ENCODE data around the gene TIMP3.
"Not testable (repeated sequence)": the region's sequence is repeated elsewhere in the genome, so short reads cannot be mapped to it uniquely, and the experiment has no call there.

TIMP3 gene

DNA sequence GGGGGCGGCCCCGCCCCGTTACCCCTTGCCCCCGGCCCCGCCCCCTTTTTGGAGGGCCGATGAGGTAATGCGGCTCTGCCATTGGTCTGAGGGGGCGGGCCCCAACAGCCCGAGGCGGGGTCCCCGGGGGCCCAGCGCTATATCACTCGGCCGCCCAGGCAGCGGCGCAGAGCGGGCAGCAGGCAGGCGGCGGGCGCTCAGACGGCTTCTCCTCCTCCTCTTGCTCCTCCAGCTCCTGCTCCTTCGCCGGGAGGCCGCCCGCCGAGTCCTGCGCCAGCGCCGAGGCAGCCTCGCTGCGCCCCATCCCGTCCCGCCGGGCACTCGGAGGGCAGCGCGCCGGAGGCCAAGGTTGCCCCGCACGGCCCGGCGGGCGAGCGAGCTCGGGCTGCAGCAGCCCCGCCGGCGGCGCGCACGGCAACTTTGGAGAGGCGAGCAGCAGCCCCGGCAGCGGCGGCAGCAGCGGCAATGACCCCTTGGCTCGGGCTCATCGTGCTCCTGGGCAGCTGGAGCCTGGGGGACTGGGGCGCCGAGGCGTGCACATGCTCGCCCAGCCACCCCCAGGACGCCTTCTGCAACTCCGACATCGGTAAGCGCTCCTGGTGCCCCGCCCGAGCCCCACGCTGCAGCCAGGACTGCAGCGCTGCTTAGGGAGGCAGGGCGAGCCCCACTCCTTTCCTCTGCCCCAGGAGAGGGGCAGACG, at the start of gene TIMP3:
TIMP3 (plus strand) TSS at position 169 of the 700 bp plus-strand sequence; CDS start at position 466, 297 bp downstream.
- peak; percentile 94 for DNase-seq

DNA sequence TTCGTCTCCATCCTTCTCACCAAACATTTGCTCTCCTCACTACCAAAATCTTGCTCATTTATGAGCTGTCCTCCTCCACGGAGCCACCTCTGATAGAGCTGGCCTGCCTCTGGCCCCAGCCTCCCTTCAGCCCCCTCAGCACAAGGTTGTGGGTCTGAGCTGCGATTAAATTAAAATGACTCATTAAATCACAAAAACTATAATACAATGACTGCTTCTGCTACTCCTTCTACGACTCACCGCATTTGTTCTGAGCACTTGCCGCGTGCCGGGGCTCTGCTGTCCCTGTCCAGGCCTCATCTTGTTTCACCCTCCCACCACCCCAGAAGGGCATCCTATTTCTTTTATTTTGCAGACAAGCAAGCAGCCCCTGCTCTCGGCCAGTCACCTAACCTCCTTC, 49.2 kb upstream of the TIMP3 start:
- no peak for DNase-seq

DNA sequence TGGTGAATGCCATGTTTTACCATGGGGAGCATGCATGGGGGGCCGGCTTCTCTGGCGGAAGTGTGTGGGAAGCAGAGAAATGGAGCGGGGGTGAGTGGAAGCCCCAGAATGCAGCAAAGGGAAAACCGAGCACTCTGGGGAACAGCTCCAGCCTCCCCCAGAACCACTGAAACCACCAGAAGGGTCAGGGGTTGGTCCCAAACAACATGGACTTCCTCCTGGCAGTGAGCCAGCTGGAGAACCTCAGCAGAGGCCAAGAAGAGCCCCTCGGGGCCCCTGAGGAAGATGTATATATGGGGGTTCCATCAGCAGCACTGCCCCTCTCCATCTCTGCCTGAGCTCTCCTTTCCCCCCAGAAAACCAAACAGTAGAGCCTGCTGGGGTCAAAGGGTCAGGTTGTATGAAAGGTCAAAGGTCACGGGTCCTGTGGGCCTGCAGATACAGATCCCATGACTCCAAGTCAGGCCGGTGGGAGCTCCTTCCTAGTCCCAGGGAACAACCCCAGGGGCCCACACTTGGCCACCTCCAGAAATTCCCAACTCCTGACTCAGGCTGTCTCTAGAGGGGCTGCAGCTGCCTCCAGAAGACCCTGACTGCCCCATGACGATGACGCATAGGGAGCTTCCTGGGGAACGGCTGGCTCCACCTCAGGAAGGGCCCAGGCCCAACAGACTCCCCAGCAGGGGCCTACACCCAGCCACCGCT, 48.5 kb upstream of the TIMP3 start:
- DNase-seq: peak; percentile 36

DNA sequence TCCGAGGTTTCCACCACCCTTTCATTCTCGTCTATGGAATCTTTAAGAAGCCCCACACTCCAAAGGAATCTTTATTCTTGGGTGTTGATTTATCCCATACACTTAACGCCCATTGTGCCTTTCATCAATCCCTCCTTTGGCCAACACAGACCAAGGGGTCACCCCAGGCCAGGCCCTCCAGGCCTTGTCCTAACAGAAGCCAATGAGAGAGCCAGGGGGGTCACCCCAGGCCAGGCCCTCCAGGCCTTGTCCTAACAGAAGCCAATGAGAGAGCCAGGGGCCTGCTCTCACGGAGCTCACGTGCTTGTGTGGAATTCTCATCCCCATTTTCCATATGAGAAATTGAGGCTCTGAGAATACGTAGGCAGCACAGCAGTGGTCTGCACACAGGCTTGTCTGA, 47.9 kb upstream of the TIMP3 start:
- no peak for DNase-seq

DNA sequence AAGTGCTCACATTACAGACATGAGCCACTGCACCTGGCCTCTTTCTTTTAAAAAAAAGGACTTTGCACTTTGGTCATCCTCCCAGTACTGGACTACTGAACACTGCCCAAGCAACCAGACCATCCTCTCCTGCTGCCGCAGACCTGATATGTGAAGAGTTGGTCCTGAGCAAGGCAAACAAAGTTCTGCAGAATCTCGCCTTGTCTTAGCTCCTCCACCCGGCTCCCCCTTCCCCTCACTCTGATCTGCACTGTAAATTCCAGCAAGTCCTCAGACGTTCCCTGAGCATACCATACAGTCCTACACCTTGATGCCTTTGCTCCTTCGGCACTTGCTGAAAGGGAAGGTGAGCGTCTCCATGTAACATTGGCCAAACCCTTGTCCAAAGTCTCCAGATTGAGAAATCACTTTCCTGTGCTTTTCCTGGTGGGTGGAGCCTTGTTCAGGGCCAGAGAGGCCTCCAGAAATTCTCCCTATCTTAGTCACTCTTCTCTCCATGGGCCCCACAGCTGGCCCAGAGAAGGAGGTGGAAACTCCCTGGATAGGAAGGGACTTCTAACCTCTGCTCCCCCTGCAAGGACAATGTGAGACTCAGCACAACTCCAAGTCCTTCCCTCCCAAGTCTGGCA, 47.0 kb upstream of the TIMP3 start:
- DNase-seq: no peak

DNA sequence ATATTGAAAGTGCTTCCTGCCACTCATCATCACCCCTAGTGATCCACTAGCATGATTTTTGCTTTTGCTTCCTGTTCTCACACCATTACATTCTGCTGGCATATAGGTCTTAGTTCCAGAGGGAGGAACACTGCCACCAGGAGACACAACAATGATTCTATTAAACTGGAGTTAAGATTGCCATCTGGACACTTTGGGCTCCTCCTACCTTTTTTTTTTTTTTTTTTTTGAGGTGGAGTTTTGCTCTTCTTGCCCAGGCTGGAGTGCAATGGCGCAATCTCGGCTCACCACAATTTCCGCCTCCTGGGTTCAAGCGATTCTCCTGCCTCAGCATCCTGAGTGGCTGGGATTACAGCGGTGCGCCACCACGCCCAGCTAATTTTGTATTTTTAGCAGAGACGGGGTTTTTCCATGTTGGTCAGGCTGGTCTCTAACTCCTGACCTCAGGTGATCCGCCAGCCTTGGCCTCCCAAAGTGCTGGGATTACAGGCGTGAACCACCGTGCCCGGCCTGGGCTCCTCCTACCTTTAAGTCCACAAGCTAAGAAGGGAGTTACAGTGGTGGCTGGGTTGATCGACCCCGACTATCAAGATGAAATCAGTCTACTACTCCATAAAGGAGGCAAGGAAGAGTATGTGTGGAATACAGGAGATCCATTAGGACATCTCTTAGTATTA, 44.3 kb upstream of the TIMP3 start:
- DNase-seq: not testable (repeated sequence)

DNA sequence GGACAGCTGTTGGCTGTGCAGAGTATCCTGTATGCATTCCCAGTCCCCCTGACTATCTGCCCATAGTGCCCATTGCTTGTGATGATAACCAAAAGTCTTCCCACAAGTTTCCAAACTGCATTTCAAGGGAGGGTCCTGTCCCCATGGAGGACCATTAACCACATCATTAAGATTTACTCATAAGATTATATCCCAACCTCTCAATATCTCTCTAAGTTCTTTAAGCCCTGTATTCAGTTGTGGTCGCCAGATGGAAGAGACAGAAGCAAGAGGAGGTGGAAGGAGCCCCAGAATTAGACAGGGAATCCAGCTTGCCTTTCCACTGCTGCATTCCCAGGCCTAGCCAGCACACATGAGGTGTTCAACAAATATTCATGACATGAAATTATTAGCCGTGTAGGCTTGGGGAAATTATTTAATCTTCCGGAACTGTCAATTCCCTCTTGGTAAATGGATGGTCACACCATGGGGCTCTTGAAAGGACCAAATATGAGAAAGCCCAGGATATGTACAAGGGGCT, 42.6 kb upstream of the TIMP3 start:
- DNase-seq: no peak

DNA sequence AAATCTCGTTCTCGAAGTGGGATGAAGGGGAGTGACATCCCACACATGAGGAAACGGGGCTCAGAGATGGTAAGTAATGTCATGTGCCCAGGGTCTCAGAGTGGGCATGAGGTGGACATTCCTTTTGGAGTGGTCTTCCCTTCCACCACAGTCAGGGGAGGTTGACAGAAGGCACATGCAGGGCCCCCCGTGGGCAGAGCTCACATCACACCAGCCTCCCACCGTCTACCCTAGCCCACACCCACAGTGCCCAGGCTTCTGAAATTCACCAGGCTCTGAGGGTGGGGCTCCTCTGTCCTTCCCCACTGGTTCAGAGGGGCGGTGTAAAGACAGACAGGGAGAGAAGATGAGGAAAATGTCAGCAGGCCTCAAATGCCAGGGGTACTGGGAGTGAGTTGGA, 41.1 kb upstream of the TIMP3 start:
- no peak for DNase-seq

DNA sequence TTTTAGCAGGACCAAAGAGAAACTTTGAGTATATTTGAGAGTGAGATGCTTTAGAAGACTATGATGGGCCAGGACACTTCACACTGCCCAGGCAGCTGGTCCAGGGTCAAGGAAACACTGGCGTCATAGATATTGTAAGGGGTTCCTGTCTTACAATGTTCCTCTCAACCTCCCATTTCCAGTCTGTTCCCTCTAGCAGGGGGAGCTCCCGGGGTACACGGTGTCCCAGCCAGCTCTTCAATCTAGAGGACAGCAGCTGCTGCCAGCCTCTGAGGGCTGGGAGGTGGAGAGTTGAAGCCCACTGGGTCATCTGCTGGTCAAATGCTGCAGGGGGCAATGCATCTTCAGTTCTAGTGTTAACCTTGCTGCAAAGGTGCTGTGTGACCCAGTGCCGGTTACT, 40.7 kb upstream of the TIMP3 start:
- no peak for DNase-seq

DNA sequence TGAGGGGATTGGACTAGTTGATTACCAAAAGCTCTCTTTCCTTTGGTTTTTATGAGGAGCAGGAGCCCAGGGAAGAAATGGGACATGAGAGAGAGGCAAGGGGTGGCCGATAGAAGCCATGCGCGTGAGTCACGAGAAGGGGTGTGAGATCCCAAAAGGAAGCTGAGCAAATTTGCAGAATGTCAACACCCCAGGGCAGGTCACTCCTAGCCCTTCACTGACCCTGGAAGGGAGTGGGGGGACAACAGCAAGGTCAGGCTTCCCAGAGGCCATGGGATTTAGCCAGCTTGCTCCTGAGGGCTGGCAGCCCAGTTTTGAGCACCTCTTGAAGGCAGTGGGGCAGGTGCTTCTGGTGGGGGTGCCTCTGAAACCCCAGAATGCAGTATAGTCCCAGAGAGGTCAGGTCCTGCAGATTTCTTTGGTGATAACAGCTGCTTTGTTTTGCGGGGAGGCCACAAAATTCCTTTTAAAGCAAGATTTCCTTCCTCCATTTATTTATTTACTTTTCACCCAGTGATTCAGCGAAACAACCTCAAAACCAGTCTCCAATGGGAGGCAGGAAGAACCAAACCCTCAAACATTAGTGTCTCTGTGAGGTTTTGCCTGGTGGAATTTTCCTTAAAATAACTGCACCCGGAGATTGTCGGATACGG, 40.1 kb upstream of the TIMP3 start:
- DNase-seq: no peak

DNA sequence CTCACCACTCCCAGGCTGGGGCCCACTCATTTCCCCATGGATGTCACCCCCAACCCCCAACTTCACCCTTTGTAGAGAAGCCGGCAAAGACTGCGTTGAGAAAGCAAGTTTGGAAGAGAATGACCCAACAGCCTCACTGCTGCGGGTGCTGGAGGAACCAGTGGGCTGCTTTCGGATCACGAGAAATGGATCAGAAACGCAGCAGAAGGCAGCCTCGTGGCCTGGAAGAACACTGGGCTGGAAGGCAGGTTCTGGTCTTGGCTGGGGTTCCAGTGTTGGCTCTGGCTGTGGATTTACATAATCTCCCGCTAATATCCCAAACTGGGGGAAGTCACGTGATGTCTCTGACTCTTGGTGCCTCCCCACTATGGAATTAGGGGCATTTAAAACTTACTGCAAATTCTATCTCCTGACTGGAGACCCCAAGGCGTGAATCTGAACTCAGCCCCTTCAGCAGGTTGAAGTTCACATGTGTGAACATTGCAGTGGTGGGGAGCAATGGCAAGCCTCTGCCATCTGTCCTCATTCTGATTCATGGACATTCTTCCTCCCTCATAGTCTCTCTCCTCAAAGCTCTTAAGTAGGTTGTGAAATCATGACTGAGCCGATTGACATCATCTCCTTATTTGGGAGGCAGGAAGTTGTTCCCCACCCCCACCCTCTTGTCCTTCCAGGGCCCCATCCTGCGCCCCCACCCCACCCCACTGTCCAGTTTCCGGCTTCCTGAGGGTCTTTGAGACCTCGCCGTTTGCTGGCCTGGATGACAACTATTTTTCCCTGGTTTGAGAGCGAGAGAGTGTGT, 37.0 kb upstream of the TIMP3 start:
- peak; percentile 69 for DNase-seq

DNA sequence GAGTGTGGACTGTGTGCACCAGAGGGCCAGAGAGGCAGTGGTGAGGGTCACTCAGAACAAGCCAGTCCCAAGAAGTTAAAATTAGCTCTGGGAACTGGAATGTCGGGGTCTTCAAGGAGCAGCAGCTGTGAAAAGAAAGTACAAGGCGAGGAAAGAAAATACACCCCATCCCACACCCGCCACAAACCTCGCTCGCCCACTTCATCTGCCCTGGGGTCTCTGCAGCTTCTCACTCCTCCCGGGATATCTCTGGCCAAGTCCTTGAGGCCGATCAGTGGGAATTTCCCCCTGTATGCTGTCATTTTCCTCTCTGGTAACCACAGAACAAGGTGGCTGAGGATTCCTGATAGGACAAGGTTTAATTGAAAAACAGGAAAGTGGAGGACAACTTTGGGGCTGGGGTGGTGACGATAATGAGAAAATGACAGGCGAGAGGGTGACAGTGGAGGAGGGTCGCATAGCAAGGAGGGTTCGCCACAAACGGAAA, 36.3 kb upstream of the TIMP3 start:
- DNase-seq: peak; percentile 30

DNA sequence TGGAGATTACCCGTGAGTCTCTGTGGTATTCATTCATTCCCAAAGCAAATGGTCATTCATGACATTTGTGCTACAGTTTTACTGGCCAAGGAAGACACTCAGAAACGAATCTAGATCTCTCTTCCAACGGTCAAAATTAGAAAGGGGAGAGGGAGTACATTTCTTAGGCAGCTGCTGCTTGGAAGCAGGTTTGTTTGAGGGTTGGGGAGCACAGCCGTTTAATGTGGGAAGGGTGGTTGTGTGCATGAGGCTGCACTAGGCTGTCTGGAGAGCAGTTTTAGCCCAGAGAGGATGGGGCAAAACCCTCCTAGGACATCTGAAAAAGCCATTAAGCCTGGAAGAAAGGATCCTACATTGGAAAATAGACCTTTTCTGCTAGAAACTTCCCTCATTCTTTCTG, 29.7 kb upstream of the TIMP3 start:
- DNase-seq: no peak

DNA sequence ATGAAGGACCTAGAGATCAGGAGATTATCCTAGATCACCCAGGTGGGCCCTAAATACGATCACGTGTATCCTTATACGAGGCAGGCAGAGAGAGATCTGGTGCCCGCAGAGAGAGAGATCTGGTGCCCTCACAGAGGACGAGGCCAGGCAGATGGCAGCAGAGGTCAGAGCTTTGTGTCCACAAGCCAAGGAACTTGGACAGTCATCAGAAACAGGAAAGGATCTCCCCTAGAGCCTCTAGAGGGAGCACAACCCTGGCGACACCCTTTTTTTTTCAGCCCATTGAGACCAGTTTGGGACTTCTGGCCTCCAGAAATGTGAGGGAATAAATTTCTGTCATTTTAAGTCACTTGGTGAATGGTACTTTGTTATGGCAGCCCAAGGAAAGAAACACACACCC, 25.5 kb upstream of the TIMP3 start:
- DNase-seq: peak; percentile 62

DNA sequence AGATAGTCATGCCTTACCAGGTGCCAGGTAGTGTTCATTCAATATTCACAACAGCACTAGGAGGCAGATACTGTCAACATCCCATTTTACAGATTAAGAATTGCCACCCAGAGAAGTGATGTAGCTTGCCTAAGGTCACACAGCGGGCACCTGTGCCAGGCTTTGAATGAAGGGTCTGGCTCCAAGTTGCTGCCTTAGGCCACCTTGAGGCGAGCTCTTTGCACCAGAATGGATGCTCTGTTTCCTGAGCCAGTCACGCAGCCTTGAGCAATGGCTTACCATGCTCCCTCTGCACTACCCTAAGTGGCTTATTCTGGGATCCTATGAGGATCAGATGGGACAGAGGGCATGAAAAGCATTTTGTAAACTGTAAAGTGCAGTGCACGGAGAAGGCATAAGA, 25.1 kb upstream of the TIMP3 start:
- DNase-seq: peak; percentile 57

DNA sequence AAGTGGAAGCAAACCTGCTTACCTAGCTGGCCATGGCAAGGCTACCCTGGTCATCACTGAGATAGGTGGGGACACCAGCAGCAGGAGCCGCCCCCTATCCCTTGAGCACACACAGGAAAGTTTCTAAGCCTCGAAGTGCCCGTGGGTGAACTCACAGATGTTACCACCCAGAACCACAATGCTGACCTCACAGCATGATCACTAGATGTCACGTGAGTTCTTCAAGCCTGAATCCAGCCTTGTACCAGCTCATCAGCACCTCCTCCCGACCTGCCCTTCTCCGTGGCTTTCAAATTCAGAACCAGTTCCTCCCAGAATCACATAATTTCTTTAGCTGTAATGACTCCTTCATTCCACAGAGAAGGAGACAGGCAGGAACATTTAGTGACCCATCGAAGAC, 24.7 kb upstream of the TIMP3 start:
- peak; percentile 58 for DNase-seq

DNA sequence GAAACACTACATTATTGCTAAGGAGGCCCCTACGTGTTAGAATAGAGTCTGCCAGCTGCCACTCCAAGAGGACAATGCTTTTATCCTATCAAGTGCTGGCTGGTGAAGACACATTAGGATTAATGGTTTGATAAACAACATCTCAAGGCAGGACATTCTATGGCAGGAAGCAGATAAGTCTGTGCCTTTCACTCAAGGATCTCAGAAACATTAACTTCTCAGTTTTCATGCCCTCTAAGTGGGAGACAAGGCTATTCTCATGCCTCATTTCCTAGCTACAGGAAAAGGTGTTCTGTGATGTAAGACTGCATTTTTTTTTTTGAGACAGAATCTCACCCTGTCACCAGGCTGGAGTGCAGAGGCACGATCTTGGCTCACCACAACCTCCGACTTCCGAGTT, 23.5 kb upstream of the TIMP3 start:
- DNase-seq: peak; percentile 65

DNA sequence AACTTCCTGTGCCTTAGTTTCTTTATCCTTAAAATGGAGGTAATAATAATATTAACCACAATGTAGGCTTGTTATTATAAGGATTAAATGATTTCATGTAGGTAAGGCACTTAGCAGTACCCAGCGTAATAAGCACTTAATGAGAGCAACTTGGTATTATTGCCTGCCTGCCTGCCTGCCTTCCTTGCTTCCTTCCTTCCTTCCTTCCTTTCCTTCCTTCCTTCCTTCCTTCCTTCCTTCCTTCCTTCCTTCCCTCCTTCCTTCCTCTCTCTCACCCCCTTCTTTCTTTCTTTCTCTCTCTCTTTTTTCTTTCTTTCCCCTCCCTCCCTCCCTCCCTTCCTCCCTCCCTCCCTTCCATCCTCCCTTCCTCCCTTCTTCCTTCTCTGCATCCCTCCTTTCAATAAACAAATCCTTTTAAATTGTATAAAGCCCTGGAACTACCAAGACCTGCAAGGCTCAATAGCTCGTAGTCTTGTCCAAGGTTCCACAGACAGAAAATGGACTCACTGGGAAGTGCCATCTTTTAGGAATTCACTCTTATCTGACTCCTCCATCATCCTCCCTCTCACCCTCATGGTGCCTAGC, 20.7 kb upstream of the TIMP3 start:
- DNase-seq: no peak

DNA sequence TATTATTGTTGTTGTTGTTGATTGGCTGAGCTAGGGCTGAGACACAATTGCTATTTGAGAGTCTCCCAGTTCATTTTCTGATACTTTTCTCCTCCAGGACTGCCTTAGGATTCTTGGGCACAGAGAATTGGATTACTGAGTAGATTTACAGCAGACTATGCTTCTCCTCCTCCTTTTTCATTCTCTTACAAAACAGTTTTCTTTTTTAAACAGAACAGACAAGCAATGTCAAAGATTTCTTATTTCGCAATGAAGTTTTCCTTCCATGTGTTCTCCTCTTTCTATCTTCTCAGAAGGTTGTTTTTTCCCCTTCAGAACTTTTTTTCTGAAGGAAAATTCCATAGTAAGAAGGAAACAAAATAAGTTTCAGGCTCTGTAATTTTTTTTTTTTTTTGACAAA, 19.8 kb upstream of the TIMP3 start:
- DNase-seq: no peak

DNA sequence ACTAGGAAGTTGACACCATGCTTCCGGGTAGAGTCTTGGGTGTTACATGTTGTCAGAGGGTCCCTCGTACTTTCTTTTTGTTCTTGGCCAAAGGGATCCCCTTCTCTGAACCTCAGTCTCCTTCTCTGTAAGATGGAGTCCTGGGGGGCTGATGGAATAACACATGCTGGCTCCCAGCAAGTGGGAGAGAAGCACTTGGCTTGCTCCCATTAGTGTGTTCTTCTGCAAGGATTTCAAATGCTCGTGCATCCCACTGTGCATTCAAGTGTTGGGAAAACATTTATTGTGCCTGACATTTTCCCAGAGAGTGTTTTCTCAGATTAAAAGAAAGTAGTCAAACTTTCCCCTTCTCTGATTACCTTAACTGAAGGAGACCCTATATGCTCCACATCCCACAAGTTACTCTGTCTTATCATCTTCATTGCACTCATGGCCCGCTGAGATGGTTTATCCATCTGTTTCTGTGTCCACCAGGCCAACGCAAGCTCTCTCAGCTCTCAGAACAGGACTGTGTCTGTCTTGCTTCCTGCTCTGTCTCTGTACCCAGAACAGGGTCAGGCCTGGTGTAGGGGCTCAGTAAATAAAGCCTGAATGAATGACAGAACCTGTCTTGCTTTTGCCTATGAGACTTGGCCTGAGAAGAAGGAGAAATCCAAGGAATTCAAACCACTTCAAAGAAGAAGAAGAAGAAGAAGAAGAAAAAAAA, 16.0 kb upstream of the TIMP3 start:
- DNase-seq: no peak

DNA sequence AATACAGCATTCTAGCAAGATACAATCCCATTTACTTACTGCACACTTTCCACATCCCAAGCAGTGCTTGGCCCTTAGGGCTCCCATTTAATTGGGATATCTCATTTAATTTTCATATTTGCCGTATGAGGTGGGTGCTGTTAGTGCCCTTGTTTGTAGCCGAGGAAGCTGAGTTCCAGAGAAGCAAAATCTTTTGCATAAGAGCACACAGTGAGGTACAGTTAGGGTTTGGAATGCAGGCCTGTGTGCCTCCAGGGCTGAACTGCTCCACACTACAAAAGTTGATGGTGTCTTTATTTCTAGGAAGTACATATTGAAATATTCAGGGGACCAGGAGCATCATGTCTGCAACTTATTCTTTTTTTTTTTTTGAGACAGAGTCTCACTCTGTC, 15.5 kb upstream of the TIMP3 start:
- DNase-seq: no peak

Measured in hematopoietic multipotent progenitor cell treated with erythropoietin and hydrocortisone succinate and interleukin-3 and kit ligand, for 4 days (in vitro differentiated cells).